WTC11 (cell line): Measurements from ENCODE around the gene PC.

Source experiments
- CTCF ChIP-seq: fragments of 200-600 bp; IDR thresholded peaks from 2 replicates; pipeline ENCODE4 v1.8.0; 2022; ENCODE audit warnings: antibody characterized with exemption
- MAX ChIP-seq: sonication (generic); formaldehyde crosslinking; IDR thresholded peaks from 2 replicates; pipeline ENCODE4 v1.8.0; 2022; ENCODE audit warnings: mild to moderate bottlenecking, missing genetic modification reagents
- NFE2L1 ChIP-seq: sonication (generic); formaldehyde crosslinking; IDR thresholded peaks from 2 replicates; pipeline ENCODE4 v1.8.1; 2023; ENCODE audit warnings: missing genetic modification reagents
- NFYB ChIP-seq: sonication (generic); formaldehyde crosslinking; conservative IDR thresholded peaks from 2 replicates; pipeline ENCODE4 v1.8.0; 2022; ENCODE audit warnings: low read depth, missing genetic modification reagents
- USF1 ChIP-seq: sonication (generic); formaldehyde crosslinking; IDR thresholded peaks from 2 replicates; pipeline ENCODE4 v1.8.0; 2022; ENCODE audit warnings: mild to moderate bottlenecking, missing genetic modification reagents

- no peak for TF ChIP-seq MAX
- no peak for TF ChIP-seq CTCF
- TF ChIP-seq USF1 (CRISPR knock-in tag): no peak
- TF ChIP-seq NFE2L1 (CRISPR knock-in tag): no peak
- no peak for TF ChIP-seq NFYB (CRISPR knock-in tag)
These were observed 50.2 kb downstream of the PC start for GRCh38 chr11:66907751-66908630.
